A549 (cell line): ENCODE results near the gene SREBF1. TPM values are rescaled to one million over a fixed set of nuclear protein-coding genes. Genes with fewer than 3 reads are reported as not detected.
A peak's percentile ranks its signal among the peaks of the same experiment; 100 is the strongest.

ENCODE experiments used
- ATAC-seq, 2 experiments: fragments of 200-7000 bp in 1 of 2; fragments of >200 bp in 1 of 2; cut with Nextera tagmentation in 1 of 2; cut with Tn5 transposase in 1 of 2; 3 replicates each; pipeline versions ENCODE4 v1.8.0 to v1.9.1; 2018 to 2020; ENCODE audit warnings: mild to moderate bottlenecking in 1 of 2, moderate library complexity in 1 of 2
- CTCF ChIA-PET: fragments of 300-600 bp; sonication (Branson Sonifier 250); formaldehyde crosslinking; extraction: SDS; loops from one replicate; lab custom pipeline; 2021; ENCODE audit warnings: antibody characterized with exemption, inconsistent platforms; lab: Yijun Ruan, JAX
- POLR2A ChIA-PET: fragments of 350-600 bp; formaldehyde crosslinking; extraction: SDS; loops from one replicate; lab custom pipeline; 2021; ENCODE audit warnings: antibody characterized with exemption, inconsistent platforms; lab: Yijun Ruan, JAX
- DNase-seq, 2 experiments: peaks; one replicate each; pipeline versions ENCODE4 v3.0.0 to v3.0.0-alpha.2; 2011 to 2016; ENCODE audit warnings: low read depth in 1 of 2, low spot score in 1 of 2
- FAIRE-seq: peaks from 2 replicates; lab custom pipeline; 2011; peaks lifted over from hg19 to GRCh38; lab: Jason Lieb, UNC
- H3K27ac ChIP-seq, 2 experiments: fragments of >200 bp; sonication (Bioruptor Twin); formaldehyde crosslinking; 3 replicates each; pipeline ENCODE4 v1.5.1; 2016 to 2017
- H3K4me1 ChIP-seq: fragments of >200 bp; sonication (Bioruptor Twin); formaldehyde crosslinking; 3 replicates; pipeline ENCODE4 v1.6.1; 2016
- H3K4me2 ChIP-seq: fragments of >200 bp; sonication (Bioruptor Twin); formaldehyde crosslinking; 3 replicates; pipeline ENCODE4 v1.6.1; 2016
- H3K4me3 ChIP-seq: fragments of >200 bp; sonication (Bioruptor Twin); formaldehyde crosslinking; 3 replicates; pipeline ENCODE4 v1.5.1; 2016
- H3K9me3 ChIP-seq: fragments of >200 bp; sonication (Bioruptor Twin); formaldehyde crosslinking; 3 replicates; pipeline ENCODE4 v1.6.1; 2016
- ATOH8 ChIP-seq: fragments of 250-450 bp; sonication (Bioruptor Pico); IDR thresholded peaks from 2 replicates; pipeline ENCODE4 v1.5.0; 2020; ENCODE audit warnings: low read depth, mild to moderate bottlenecking, moderate library complexity
- CBX2 ChIP-seq: fragments of 200-600 bp; sonication (generic); IDR thresholded peaks from 2 replicates; pipeline ENCODE4 v1.6.1; 2016; ENCODE audit warnings: low read depth, mild to moderate bottlenecking, borderline replicate concordance
- CBX8 ChIP-seq: fragments of 200-600 bp; sonication (generic); IDR thresholded peaks from 2 replicates; pipeline ENCODE4 v1.6.1; 2016
- ELK1 ChIP-seq: fragments of 150-350 bp; IDR thresholded peaks from 2 replicates; pipeline ENCODE4 v1.6.1; 2014; ENCODE audit warnings: low read depth, mild to moderate bottlenecking, low read length
- GATA3 ChIP-seq: IDR thresholded peaks from 2 replicates; pipeline ENCODE4 v1.6.1; 2012; ENCODE audit warnings: borderline replicate concordance
- HDAC2 ChIP-seq: fragments of 200-600 bp; sonication (generic); IDR thresholded peaks from 2 replicates; pipeline ENCODE4 v1.6.1; 2016
- MAFK ChIP-seq: fragments of 450-650 bp; IDR thresholded peaks from 2 replicates; pipeline ENCODE4 v1.6.1; 2014; ENCODE audit not compliant: partially characterized antibody
- MAZ ChIP-seq: fragments of 150-350 bp; IDR thresholded peaks from 2 replicates; pipeline ENCODE4 v1.6.1; 2014; ENCODE audit warnings: antibody characterized with exemption, low read depth, low read length, borderline replicate concordance
- PHF8 ChIP-seq: fragments of 200-600 bp; sonication (generic); IDR thresholded peaks from 2 replicates; pipeline ENCODE4 v1.6.1; 2016; ENCODE audit warnings: low read depth, mild to moderate bottlenecking, antibody characterized with exemption, moderate library complexity, borderline replicate concordance
- RARB ChIP-seq: fragments of 250-450 bp; sonication (Bioruptor Pico); IDR thresholded peaks from 2 replicates; pipeline ENCODE4 v1.8.0; 2021; ENCODE audit warnings: mild to moderate bottlenecking, moderate library complexity
- RNF2 ChIP-seq: fragments of 200-600 bp; sonication (generic); IDR thresholded peaks from 2 replicates; pipeline ENCODE4 v1.6.1; 2016; ENCODE audit warnings: low read depth, mild to moderate bottlenecking, antibody characterized with exemption, moderate library complexity, borderline replicate concordance
- TFCP2L1 ChIP-seq: fragments of 250-450 bp; sonication (Bioruptor Pico); IDR thresholded peaks from 2 replicates; pipeline ENCODE4 v1.5.0; 2021; ENCODE audit warnings: mild to moderate bottlenecking
- TP53 ChIP-seq: fragments of 250-450 bp; sonication (Bioruptor Pico); IDR thresholded peaks from 2 replicates; pipeline ENCODE4 v1.5.0; 2021; ENCODE audit warnings: mild to moderate bottlenecking, moderate library complexity
- WGBS: methylation state at CpG from one replicate; pipeline ENCODE4 v1.1.6; 2017; ENCODE audit errors: missing lambda C conversion rate; 5-methylcytosine and 5-hydroxymethylcytosine counted together
- polyA plus RNA-seq, 4 experiments: library from polyadenylated mRNA; depleted of rRNA in 3 of 4; stranded (reverse); fragments of >200 nt; fragmentation: RNase III in 1 of 4; extraction: RNeasy Plus Mini Kit Qiagen cat#74134 plus additional on column Dnase treatment in 1 of 4; gene quantifications; 2 replicates in 3 of 4; 3 replicates in 1 of 4; pipeline ENCODE4 v1.2.3, GENCODE V29; 2011 to 2017

SREBF1 gene
- polyA plus RNA-seq, 2 of the 4 experiments (the other 2 are of a cell fraction) = 47.4 to 159 TPM

GRCh38 chr17:17886226-17886625 lies 49.4 kb upstream of the SREBF1 start:
- 95% methylated on average over 6 of the region's 6 CpGs for WGBS
- H3K4me1 ChIP-seq = no peaks in the 10 kb centered on the region
- no peak overlapping the region for H3K4me2 ChIP-seq
- H3K4me3 ChIP-seq = no peak overlapping the region
- no peaks in the 10 kb centered on the region for H3K9me3 ChIP-seq
- POLR2A ChIA-PET = no interaction called here
- DNase-seq = no peak
- no peak overlapping the region for H3K27ac ChIP-seq
- FAIRE-seq = no peak
- TF ChIP-seq MAFK (peak; percentile 42), CBX2 (no peak)
- ATAC-seq = no peak
- CTCF ChIA-PET = interaction anchor here (0.5 to 14.4 kb wide), 8 partner anchors 8 to 553 kb away, joined by 3 to 313 read pairs (median 56); partner anchors contain the start of genes ATPAF2 and GID4

- POLR2A ChIA-PET = no interaction called here
- Histone ChIP-seq H3K9me3 (no peaks in the 10 kb centered on the region), H3K4me1 (no peaks in the 10 kb centered on the region), H3K27ac (no peak overlapping the region), H3K4me2 (no peak overlapping the region), H3K4me3 (no peak overlapping the region)
- FAIRE-seq = no peak
- DNase-seq = no peak
- no peak for ATAC-seq
- 91% methylated on average over 16 of the region's 16 CpGs for WGBS
- no peak for TF ChIP-seq ELK1
- CTCF ChIA-PET = interaction anchor here (0.7 to 14.4 kb wide), 16 partner anchors 6 to 204 kb away, joined by 3 to 313 read pairs (median 4); partner anchors contain the start of gene ATPAF2
Observed at GRCh38 chr17:17884391-17885357, 47.9 kb upstream of the SREBF1 start.

GRCh38 chr17:17883801-17884200 lies 47.0 kb upstream of the SREBF1 start:
- H3K4me2 ChIP-seq = no peak overlapping the region
- ATAC-seq (no peak), FAIRE-seq (no peak), DNase-seq (no peak)
- 91% methylated on average over 3 of the region's 3 CpGs for WGBS
- no peaks in the 10 kb centered on the region for H3K4me1 ChIP-seq
- ChIA-PET CTCF (interaction anchor here (0.7 to 14.4 kb wide), 11 partner anchors 13 to 202 kb away, joined by 3 to 313 read pairs (median 3); partner anchors contain the start of gene ATPAF2), POLR2A (no interaction called here)
- TF ChIP-seq HDAC2 (no peak), CBX8 (no peak), ATOH8 (CRISPR knock-in tag) (no peak), GATA3 (no peak), MAFK (no peak), PHF8 (no peak), MAZ (no peak)
- H3K4me3 ChIP-seq = no peak overlapping the region
- no peak overlapping the region for H3K27ac ChIP-seq
- no peaks in the 10 kb centered on the region for H3K9me3 ChIP-seq

GRCh38 chr17:17882082-17882581 lies 45.3 kb upstream of the SREBF1 start:
- TF ChIP-seq TFCP2L1 (CRISPR knock-in tag) = no peak
- no peak for TF ChIP-seq TP53 (CRISPR knock-in tag)
- TF ChIP-seq RNF2 = no peak
- TF ChIP-seq PHF8 = no peak
- TF ChIP-seq CBX2 = no peak
- no peak for TF ChIP-seq MAZ
- TF ChIP-seq RARB = no peak
- H3K4me3 ChIP-seq = no peak overlapping the region
- DNase-seq (no peak), ATAC-seq (no peak), FAIRE-seq (no peak)
- no peaks in the 10 kb centered on the region for H3K9me3 ChIP-seq
- H3K4me1 ChIP-seq = no peaks in the 10 kb centered on the region
- H3K4me2 ChIP-seq = no peak overlapping the region
- H3K27ac ChIP-seq = no peak overlapping the region
- CTCF ChIA-PET = interaction anchor here (1.1 to 14.4 kb wide), 3 partner anchors 7 to 36 kb away, joined by 4 to 313 read pairs (median 107); no protein-coding TSS in a partner anchor
- POLR2A ChIA-PET = no interaction called here
- WGBS = 87% methylated on average over 8 of the region's 8 CpGs
